Tibial nerve (tissue), 4 donors: ENCODE results near the gene GBA2. TPM values are rescaled to one million over a fixed set of nuclear protein-coding genes. Genes with fewer than 3 reads are reported as not detected.

ENCODE experiments used
- DNase-seq, 2 donors: peaks; one replicate each; pipeline ENCODE4 v3.0.0-alpha.2; 2019; ENCODE audit warnings: low spot score in 2 of 2
- H3K27ac ChIP-seq, 4 donors: fragments of 200-600 bp; sonication (generic) in 3 of 4; one replicate each; pipeline ENCODE4 v1.5.1; 2017 to 2019; ENCODE audit warnings: mild to moderate bottlenecking in 1 of 4
- H3K27me3 ChIP-seq, 2 donors: fragments of 200-600 bp; sonication (generic) in 1 of 2; one replicate each; pipeline versions ENCODE4 v1.5.1 to v1.6.0; 2017 to 2019
- H3K36me3 ChIP-seq, 3 donors: fragments of 200-600 bp; sonication (generic); one replicate each; pipeline ENCODE4 v1.5.1; 2018 to 2019
- H3K4me1 ChIP-seq, 4 donors: fragments of 200-600 bp; sonication (generic) in 3 of 4; one replicate each; pipeline ENCODE4 v1.5.1; 2017 to 2019
- H3K4me3 ChIP-seq, 4 donors: fragments of 200-600 bp; sonication (generic) in 3 of 4; one replicate each; pipeline ENCODE4 v1.5.1; 2017 to 2019; ENCODE audit warnings: mild to moderate bottlenecking in 1 of 4, moderate library complexity in 1 of 4
- H3K9me3 ChIP-seq, 4 donors: fragments of 200-600 bp; sonication (generic) in 3 of 4; one replicate each; pipeline ENCODE4 v1.5.1; 2017 to 2019
- CTCF ChIP-seq, 5 experiments: fragments of 200-600 bp in 3 of 5; fragments of 450-650 bp in 2 of 5; sonication (generic) in 3 of 5; IDR thresholded peaks; one replicate each; pipeline ENCODE4 v1.5.1; 2016 to 2019; ENCODE audit warnings: antibody characterized with exemption in 5 of 5, mild to moderate bottlenecking in 3 of 5, moderate library complexity in 2 of 5
- EP300 ChIP-seq, 2 donors: sonication (generic); formaldehyde crosslinking; IDR thresholded peaks; one replicate each; pipeline ENCODE4 v1.6.1; 2017; ENCODE audit warnings: antibody characterized with exemption in 2 of 2, mild to moderate bottlenecking in 1 of 2
- POLR2A ChIP-seq, 2 donors: fragments of 450-650 bp; IDR thresholded peaks; one replicate each; pipeline ENCODE4 v1.6.1; 2017; ENCODE audit warnings: antibody characterized with exemption in 2 of 2, mild to moderate bottlenecking in 2 of 2, moderate library complexity in 2 of 2
- WGBS, 2 donors: methylation state at CpG; one replicate each; pipeline ENCODE4 v1.1.5; 2018; 5-methylcytosine and 5-hydroxymethylcytosine counted together
- total RNA-seq, 4 donors: library from RNA; depleted of rRNA; stranded (reverse); fragments of >200 nt; gene quantifications; one replicate each; pipeline ENCODE4 v1.1.0, GENCODE V29; 2016

GBA2 gene
- total RNA-seq, 4 donors from 2014 or later: 63.8 to 92.1 (median 66.1) TPM

GRCh38 chr9:35718721-35719511 is 30.1 kb downstream of the GBA2 start:
- 80 to 87% methylated on average over 15 of the region's 15 CpGs for WGBS, 2 donors
- no peak overlapping the region for H3K27ac ChIP-seq
- no peak for DNase-seq
- H3K27me3 ChIP-seq: no peaks in the 10 kb centered on the region
- no peaks in the 10 kb centered on the region for H3K4me1 ChIP-seq
- no peaks in the 10 kb centered on the region for H3K9me3 ChIP-seq
- no peak for TF ChIP-seq CTCF (IDR thresholded peaks at IDR 0.05)
- no peak for TF ChIP-seq EP300 (IDR thresholded peaks at IDR 0.05)
- no peak overlapping the region for H3K4me3 ChIP-seq
- peaks cover 13 to 100% (median 68%) of the 10 kb centered on the region in 3 donors for H3K36me3 ChIP-seq

- H3K4me1 ChIP-seq: no peaks in the 10 kb centered on the region
- H3K27me3 ChIP-seq: no peaks in the 10 kb centered on the region
- peaks cover 14 to 100% (median 79%) of the 10 kb centered on the region in 3 donors for H3K36me3 ChIP-seq
- no peak overlapping the region for H3K27ac ChIP-seq
- TF ChIP-seq CTCF (IDR thresholded peaks at IDR 0.05): no peak
- TF ChIP-seq POLR2A (IDR thresholded peaks at IDR 0.05): no peak
- no peak for TF ChIP-seq EP300 (IDR thresholded peaks at IDR 0.05)
- H3K4me3 ChIP-seq: no peak overlapping the region
- no peaks in the 10 kb centered on the region for H3K9me3 ChIP-seq
- WGBS, 2 donors: 87 to 92% methylated on average over 12 to 14 of the region's 14 CpGs
- DNase-seq: no peak
These were observed 31.7 kb downstream of the GBA2 start for GRCh38 chr9:35717132-35717870.

DNA sequence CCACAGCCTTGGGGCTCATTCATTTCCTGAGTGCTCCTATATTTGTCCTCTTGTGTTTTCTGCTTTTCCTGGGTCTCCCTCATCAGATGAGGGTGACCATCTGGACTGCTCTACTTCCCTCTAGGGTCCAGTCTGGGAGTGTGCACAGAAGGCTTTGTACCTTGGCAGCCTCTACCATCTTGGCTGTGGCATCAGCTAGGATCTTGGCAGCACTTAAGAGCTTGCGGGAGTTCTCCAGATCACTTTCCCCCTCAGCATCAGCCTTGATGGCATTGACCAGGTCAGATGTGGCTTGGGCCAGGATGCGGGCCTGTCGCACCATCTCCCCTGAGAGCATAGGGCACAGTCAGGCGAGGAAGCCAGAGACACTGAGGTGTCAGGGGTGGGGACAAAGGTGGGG is 32.8 kb downstream of the GBA2 start:
- no peak overlapping the region for H3K27ac ChIP-seq
- H3K9me3 ChIP-seq: no peaks in the 10 kb centered on the region
- DNase-seq: no peak
- 80 to 89% methylated on average over 4 of the region's 4 CpGs for WGBS, 2 donors
- peaks cover 7 to 100% (median 87%) of the 10 kb centered on the region in 3 donors for H3K36me3 ChIP-seq
- H3K4me3 ChIP-seq: no peak overlapping the region
- TF ChIP-seq POLR2A (IDR thresholded peaks at IDR 0.05): no peak
- TF ChIP-seq EP300 (IDR thresholded peaks at IDR 0.05): no peak
- H3K27me3 ChIP-seq: no peaks in the 10 kb centered on the region
- H3K4me1 ChIP-seq: no peaks in the 10 kb centered on the region

- no peaks in the 10 kb centered on the region for H3K4me1 ChIP-seq
- H3K4me3 ChIP-seq: no peak overlapping the region
- 93 to 99% methylated on average over 13 of the region's 13 CpGs for WGBS, 2 donors
- no peak for TF ChIP-seq CTCF (IDR thresholded peaks at IDR 0.05)
- no peak for TF ChIP-seq POLR2A (IDR thresholded peaks at IDR 0.05)
- TF ChIP-seq EP300 (IDR thresholded peaks at IDR 0.05): no peak
- H3K27ac ChIP-seq: no peak overlapping the region
- H3K27me3 ChIP-seq: no peaks in the 10 kb centered on the region
- no peaks in the 10 kb centered on the region for H3K9me3 ChIP-seq
- H3K36me3 ChIP-seq: peaks cover 7 to 99% (median 87%) of the 10 kb centered on the region in 3 donors
- DNase-seq: no peak
These were observed 34.3 kb downstream of the GBA2 start for GRCh38 chr9:35714579-35715252.

DNA sequence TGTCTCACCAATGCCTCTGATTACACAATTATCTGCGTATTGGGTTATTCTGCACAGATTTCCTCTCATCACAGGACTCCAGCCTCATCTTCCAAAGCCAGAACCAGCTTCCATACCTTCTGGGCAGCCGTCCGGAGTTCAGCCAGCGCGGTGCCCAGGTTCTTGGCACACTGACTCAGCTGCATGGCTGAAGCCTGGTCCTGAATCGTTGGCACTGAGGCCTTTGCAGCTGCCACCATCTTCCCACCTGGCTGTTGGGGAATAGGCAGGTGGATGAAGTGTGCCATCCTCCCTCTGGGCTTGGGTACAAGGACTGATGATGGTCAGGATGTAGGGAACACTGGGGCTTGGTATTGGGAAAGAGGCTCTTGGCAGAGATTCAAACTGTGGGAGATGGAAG is 34.9 kb downstream of the GBA2 start:
- no peaks in the 10 kb centered on the region for H3K27me3 ChIP-seq
- no peaks in the 10 kb centered on the region for H3K4me1 ChIP-seq
- no peak for DNase-seq
- no peaks in the 10 kb centered on the region for H3K9me3 ChIP-seq
- peaks cover 4 to 99% (median 84%) of the 10 kb centered on the region in 3 donors for H3K36me3 ChIP-seq
- H3K27ac ChIP-seq: no peak overlapping the region
- TF ChIP-seq CTCF (IDR thresholded peaks at IDR 0.05): no peak
- no peak for TF ChIP-seq EP300 (IDR thresholded peaks at IDR 0.05)
- TF ChIP-seq POLR2A (IDR thresholded peaks at IDR 0.05): no peak
- 91 to 97% methylated on average over 6 of the region's 6 CpGs for WGBS, 2 donors
- H3K4me3 ChIP-seq: no peak overlapping the region
